Activated T-helper 17 cell treated with anti-CD3 and anti-CD28 coated beads, Interleukin-2, amount 50 U/mL, for 72 hours (primary cell): Measurements from ENCODE around the gene HOXD10. TPM values are rescaled to one million over a fixed set of nuclear protein-coding genes. Genes with fewer than 3 reads are reported as not detected.

Experiments used
- ATAC-seq: fragments of 150-1000 bp; cut with Tn5 transposase; replicated peaks from 2 replicates; pipeline ENCODE4 v1.10.0; 2021; ENCODE audit warnings: mild to moderate bottlenecking, moderate library complexity
- H3K27ac Mint-ChIP-seq: one replicate; pipeline ENCODE4 v1.8.0; 2022; ENCODE audit warnings: mixed read lengths
- H3K27me3 Mint-ChIP-seq: one replicate; pipeline ENCODE4 v1.8.0; 2022; ENCODE audit warnings: mixed read lengths
- H3K36me3 Mint-ChIP-seq: one replicate; pipeline ENCODE4 v1.8.0; 2022; ENCODE audit warnings: low read depth, mild to moderate bottlenecking, mixed read lengths
- H3K4me1 Mint-ChIP-seq: one replicate; pipeline ENCODE4 v1.8.0; 2022; ENCODE audit warnings: mixed read lengths
- H3K4me3 Mint-ChIP-seq: one replicate; pipeline ENCODE4 v1.8.0; 2022; ENCODE audit warnings: mild to moderate bottlenecking, mixed read lengths
- H3K9me3 Mint-ChIP-seq: one replicate; pipeline ENCODE4 v1.8.0; 2022; ENCODE audit warnings: mixed read lengths
- total RNA-seq, 2 donors: library from RNA; stranded (reverse); gene quantifications; one replicate each; pipeline ENCODE4 v1.2.3, GENCODE V29; 2022

HOXD10 gene
- total RNA-seq, 2 donors from 2014 or later, result not detected

DNA sequence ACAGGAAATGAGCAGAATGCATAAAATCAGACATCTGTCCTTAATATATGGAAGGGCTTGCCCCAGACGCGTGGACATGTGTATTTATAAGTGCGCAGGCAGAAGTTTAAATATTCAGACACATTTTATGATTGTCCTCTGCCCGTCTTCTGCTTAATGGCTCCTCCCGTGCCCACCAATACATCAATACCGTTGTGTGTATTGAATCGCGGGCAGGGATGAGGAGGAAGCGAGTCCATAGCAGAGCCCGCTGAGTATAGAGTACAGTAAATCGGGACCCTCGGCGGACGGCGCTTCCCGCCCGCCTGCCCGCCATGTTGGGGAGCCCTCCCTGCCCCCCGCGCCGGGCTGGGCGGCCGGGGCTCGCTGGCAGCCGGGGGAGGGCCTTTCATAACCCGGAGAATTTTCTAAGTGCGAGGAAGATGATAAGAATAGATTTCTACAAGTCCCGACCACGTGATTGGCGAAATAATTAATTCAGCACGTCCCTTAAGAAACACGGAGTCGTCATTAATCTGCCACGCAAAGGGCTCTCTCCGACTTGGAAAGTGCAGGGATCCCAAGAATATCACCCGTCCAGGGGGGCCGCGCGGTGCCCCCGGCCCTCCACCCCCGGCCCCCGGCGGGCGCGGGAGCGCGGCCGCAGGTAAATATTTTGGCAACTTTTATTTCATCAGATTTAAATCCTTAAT is 40.4 kb downstream of the HOXD10 start, which contains the start of gene HOXD3:
Gene HOXD3 (plus strand): TSS at position 501 of the 692 bp plus-strand sequence. CDS start 11,808 bp downstream, outside the sequence.
- H3K4me1 Mint-ChIP-seq, result peaks cover 4% of the 10 kb centered on the region
- H3K9me3 Mint-ChIP-seq, result no peaks in the 10 kb centered on the region
- H3K36me3 Mint-ChIP-seq, result peaks cover 6% of the 10 kb centered on the region
- peaks cover 53% of the 10 kb centered on the region for H3K27me3 Mint-ChIP-seq
- no peak within 1 kb of the TSS for H3K4me3 Mint-ChIP-seq
- H3K27ac Mint-ChIP-seq, result no peak within 1 kb of the TSS
- ATAC-seq, result no peak

DNA sequence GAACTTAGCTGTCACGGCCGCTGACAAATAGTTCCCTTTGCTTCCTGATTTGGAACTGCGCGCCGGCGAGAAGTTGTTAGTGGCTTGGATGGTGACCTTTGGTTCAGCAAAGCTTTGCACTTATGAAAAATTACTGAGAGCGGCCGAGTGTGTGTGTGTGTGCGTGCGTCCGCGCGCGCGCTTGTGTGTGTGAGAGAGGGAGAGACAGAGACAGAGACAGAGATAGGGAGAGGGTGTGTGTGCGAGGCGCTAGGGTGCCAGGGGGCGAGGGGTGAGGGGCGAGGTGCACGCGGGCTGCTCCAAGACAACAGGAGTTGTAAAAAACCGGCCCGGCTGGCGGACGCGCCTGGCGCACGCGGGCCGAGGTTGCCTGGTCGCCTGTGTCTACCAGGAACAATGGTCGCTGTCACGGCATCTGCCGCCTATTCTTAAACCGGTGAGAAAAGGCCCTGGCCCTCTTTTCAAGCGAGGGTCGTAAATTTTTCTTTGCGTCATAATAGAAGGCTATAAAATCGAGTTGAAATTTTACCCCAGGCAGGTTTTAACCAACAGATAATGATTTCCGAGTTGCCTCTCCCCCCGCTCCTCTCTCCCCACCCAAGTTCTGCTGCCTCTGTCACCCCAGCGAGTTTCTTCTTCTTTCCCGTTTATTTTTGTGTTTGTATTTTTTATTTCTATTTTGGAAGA is 41.1 kb downstream of the HOXD10 start:
- Mint-ChIP-seq H3K4me3 (no peak overlapping the region), H3K27me3 (peaks cover 58% of the 10 kb centered on the region), H3K36me3 (peaks cover 6% of the 10 kb centered on the region), H3K4me1 (peaks cover 4% of the 10 kb centered on the region), H3K27ac (no peak overlapping the region), H3K9me3 (no peaks in the 10 kb centered on the region)
- no peak for ATAC-seq

DNA sequence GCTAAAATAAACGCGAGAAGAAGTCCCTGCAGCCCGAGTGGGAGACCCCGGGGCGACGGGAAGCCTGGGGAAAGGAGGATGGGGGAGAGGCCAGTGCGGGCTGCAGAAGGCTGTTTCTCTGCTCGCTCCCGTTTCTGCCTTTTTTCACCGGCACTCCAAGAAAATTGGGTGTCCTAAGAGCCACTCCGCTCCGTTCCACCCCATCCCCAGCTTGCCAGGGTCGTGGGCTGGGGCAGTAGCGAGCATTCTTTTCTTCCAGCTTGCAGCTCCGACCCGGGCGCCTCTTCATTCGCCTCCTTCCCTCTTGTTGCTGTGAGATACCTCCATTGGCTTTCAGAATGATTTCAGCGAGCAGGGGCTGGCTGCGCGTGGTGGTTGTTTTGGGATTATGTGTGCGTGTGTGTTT is 41.6 kb downstream of the HOXD10 start:
- Mint-ChIP-seq H3K36me3 (peaks cover 6% of the 10 kb centered on the region), H3K9me3 (no peaks in the 10 kb centered on the region), H3K27ac (no peak overlapping the region), H3K4me1 (peaks cover 4% of the 10 kb centered on the region), H3K27me3 (peaks cover 61% of the 10 kb centered on the region), H3K4me3 (no peak overlapping the region)
- no peak for ATAC-seq

DNA sequence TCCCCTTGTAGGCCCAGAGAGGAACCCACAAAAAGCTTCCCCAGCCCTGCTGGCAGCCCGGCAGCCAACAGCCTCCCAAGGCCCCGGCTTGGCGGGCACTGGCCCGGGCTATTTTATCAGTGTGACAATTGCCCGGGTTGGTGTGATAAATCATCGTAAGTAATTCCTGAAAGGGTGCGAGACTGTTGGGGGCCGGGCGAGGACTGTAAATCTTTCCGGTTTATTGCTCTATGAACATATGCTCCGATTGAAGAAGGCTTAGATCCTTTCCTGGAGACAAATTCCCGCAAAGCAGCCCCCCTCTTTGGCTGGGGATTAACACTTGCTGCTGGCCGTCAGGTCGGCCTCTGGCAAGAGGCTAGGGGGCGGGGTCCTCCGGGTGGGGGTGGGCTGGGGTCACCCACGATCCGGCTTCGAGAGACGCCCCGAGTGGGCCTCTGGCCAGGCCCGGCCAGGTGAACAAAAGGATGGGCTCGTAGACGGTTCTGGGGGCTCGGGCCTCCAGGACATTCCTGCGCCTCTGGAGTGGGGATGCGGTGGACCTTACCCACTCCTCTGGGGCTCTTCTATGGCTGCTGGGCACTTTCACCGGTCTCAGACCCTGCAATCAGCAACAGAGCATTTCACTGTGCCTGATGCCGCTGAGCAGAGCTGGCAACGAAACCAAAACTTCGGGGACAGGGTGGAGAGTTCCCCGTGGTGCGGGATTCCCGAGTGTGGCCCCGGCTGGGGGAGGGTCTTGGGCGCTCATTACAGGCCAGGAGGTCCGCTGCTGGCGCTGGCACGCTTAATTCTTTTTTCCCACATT is 42.5 kb downstream of the HOXD10 start:
- H3K27ac Mint-ChIP-seq, result no peak overlapping the region
- H3K4me3 Mint-ChIP-seq, result no peak overlapping the region
- peaks cover 6% of the 10 kb centered on the region for H3K36me3 Mint-ChIP-seq
- peaks cover 4% of the 10 kb centered on the region for H3K4me1 Mint-ChIP-seq
- peaks cover under 1% of the 10 kb centered on the region for H3K9me3 Mint-ChIP-seq
- H3K27me3 Mint-ChIP-seq, result peaks cover 66% of the 10 kb centered on the region
- ATAC-seq, result no peak

DNA sequence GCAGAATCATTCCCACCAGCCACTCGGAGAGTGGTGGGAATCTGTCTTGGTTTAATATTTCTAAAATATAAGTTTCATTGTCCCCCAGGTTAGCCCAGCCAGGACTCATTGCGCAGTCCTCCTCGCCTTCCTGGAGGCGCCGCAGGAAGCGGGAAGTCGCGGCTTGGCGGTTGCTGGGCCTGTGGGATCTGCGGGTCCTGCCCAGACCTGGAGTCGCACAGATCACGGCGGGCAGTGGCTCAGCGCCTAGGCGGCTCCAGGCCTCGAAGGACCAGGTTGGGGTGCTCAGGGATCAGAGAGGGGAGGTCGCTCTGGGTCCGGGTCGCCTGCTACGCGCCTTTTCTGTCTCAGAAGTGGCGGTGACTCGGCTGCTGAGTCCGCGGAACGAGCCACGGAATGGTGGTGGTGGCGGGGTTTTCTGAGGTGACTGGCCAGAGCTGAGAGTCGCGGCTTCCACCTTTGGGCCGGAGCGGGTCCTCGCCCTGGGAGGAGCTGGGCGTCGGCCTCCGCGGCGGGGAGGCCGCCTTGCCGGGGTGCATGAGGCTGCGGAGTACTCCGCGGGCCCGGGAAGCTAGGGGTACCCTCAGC is 43.2 kb downstream of the HOXD10 start:
- Mint-ChIP-seq H3K4me1 (peaks cover 4% of the 10 kb centered on the region), H3K27me3 (peaks cover 63% of the 10 kb centered on the region), H3K36me3 (peaks cover 6% of the 10 kb centered on the region), H3K9me3 (peaks cover 3% of the 10 kb centered on the region), H3K4me3 (no peak overlapping the region), H3K27ac (no peak overlapping the region)
- no peak for ATAC-seq

DNA sequence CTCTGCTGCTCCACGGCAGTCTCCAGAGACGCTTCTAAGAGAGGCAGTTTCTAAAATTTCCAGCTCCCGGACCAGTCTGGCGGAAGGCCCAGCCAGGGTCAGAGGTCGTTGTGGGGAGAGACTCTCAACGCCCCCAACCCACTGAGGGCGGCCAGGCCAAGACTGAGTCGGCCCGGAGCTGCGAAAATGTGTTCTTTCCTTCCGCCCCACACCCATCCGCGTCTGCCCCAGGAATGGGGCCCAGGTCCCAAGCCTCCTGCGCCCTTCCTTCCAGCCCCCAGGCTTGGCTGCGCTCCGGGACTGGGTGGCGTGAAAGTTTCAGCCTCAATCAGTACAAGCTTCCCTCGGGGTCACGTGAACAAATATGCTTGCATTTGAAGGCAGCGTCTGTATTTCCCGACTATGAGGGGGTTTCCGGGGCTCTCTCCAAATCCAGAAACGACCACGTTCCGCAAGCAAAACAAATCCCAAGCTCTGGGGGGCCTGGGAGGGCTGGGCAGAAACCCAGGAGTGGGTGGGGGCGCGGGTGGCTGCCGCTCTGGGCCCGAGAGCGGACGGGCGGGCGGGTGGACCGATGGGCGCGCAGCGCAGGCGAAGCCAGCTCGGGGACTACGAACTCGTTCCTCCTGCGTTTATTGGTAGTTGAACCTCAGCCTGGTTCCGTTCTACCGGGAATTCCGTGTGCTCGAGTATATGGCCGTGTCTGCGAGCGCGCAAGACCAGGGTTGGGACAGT is 43.8 kb downstream of the HOXD10 start:
- H3K27ac Mint-ChIP-seq, result no peak overlapping the region
- H3K36me3 Mint-ChIP-seq, result peaks cover 6% of the 10 kb centered on the region
- ATAC-seq, result no peak
- H3K4me1 Mint-ChIP-seq, result peaks cover 4% of the 10 kb centered on the region
- no peak overlapping the region for H3K4me3 Mint-ChIP-seq
- peaks cover 61% of the 10 kb centered on the region for H3K27me3 Mint-ChIP-seq
- peaks cover 3% of the 10 kb centered on the region for H3K9me3 Mint-ChIP-seq

DNA sequence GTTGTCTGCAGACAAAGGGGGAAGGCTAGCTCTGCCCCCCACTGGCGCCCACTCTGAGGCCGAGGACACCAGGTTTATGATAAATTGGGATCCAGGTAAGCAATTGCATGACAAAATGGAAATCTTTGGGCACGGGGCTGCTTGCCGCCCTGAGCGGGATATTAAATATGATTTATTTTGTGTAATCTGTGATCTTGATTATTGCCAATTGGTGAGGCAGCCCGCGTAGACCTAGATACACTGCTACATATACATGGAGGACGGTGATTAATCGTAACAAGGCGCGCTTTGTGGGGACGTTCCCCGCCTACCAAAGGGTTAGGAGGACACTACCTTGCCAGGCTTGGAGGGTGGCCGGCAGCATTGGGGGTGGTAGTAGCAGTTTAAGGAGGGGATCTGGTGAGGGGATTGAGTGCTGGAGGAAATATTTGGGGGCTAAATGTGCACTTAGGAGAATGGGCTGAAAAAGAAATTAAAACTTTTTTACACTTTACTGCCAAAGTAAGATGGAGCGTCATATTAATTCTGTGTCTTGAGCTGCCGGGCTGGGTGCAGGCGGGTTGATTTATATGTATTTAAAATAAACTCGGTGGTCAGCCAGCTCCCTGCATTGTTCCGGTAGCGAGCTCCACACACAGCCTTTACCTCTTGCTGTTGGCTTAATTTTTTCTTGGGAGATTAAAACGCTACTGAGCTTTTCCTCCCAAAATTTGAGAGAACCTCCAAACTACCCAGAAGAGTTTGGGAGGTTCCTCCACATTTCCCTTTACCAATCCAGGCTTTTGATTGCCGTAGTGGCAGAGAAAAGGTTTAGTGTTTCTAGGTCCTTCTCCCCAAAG is 44.6 kb downstream of the HOXD10 start:
- no peak for ATAC-seq
- peaks cover 3% of the 10 kb centered on the region for H3K9me3 Mint-ChIP-seq
- peaks cover 62% of the 10 kb centered on the region for H3K27me3 Mint-ChIP-seq
- H3K4me3 Mint-ChIP-seq, result no peak overlapping the region
- no peak overlapping the region for H3K27ac Mint-ChIP-seq
- peaks cover 6% of the 10 kb centered on the region for H3K36me3 Mint-ChIP-seq
- peaks cover 4% of the 10 kb centered on the region for H3K4me1 Mint-ChIP-seq

DNA sequence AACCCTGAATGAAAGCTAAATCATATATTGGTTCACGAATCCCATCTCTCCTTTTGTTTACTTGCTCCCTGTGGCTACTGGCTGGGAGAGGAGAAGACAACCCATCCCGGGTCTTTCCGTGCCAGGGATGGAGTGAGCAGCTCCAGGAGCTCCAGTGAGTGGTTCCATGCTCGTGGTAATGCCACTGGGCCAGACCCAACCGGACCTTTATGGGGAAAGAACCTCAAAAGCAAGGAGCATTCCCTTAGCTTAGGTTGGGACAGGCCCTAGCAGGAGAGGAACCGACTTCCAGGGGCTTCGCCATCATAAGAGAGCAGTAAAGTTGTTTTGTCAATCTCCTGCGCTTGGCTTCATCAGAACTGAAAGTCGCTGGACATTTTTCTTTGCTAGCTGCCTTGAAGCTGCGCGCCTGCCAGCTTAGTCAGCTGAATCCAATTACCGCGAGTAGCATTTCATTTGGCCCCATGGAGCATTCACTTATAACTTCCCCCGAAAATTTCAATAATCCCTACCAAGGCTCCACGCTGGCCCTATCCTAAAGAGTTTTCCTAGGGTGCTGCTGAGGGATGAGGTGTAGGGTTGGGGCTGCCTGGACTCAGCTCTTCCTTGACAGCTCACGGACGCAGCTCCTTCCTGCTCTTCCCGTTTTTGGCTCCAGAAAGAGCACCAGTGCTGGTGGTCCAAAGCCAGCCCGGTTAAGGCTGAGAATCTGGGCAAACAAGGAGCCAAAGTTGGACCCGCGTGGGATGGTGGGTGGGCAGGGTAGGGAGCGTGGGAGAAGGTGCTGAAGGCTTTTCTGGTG is 45.4 kb downstream of the HOXD10 start:
- no peak for ATAC-seq
- peaks cover 65% of the 10 kb centered on the region for H3K27me3 Mint-ChIP-seq
- H3K4me3 Mint-ChIP-seq, result no peak overlapping the region
- H3K27ac Mint-ChIP-seq, result no peak overlapping the region
- H3K9me3 Mint-ChIP-seq, result peaks cover 3% of the 10 kb centered on the region
- H3K36me3 Mint-ChIP-seq, result peaks cover 6% of the 10 kb centered on the region
- H3K4me1 Mint-ChIP-seq, result peaks cover 4% of the 10 kb centered on the region

DNA sequence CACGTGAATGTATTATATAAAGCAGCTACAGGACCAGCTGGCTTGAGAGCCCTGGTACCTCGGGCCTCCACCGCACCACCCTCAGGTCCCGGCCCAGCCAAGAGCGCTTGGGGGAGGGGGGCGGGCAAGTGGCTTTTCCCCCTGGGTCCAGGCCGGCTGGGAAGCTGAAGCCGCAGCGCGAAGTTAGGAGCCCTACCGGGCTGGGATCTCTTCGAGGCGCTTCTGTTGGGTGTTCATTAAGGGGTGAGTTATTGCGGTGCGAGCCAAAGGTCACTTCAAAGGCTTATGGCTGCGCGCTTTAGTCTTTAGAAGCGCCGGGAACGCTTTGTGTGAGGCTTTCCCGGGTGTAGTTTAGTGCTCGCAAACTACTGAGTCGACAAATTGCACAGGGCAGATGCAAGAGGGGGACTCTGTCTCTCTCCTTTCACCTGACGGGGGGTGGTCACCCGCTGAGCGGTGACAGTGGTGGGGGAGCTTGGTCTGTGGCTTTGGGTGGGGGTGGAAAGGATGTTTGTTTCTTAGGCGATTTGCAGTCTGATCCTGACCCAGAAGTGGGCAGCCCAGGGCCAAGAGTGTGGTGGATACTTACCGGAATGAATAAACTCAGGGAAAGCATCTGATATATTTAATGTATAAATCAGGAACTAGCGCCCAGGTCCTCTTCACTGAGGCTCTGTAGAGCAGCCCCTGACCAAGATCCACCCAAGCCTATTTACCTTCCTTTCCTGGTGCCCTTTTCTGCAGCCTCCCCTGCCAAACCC is 46.5 kb downstream of the HOXD10 start:
- Mint-ChIP-seq H3K27ac (no peak overlapping the region), H3K36me3 (peaks cover 6% of the 10 kb centered on the region), H3K4me1 (peaks cover 4% of the 10 kb centered on the region), H3K9me3 (peaks cover 3% of the 10 kb centered on the region), H3K27me3 (peaks cover 67% of the 10 kb centered on the region), H3K4me3 (no peak overlapping the region)
- ATAC-seq, result no peak

DNA sequence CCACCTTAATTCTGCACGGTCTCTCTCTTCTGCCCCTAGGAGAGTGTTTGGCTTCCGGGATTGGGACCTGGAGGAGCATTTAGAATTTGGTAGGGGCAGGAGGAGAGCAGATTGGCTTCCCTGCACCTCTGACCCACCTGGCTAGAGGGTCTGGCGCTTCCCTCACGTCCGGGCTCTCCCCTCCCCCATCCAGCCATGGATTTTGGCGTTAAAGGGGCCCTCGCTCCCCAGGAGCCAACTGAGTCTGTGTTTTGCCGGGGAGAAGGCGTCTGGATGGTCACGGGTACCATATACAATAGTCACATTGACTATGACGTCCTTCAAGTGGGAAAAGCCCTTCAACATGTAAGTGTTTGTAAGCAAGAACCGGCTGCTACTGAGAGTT is 47.1 kb downstream of the HOXD10 start:
- no peak for ATAC-seq
- Mint-ChIP-seq H3K4me1 (peaks cover 4% of the 10 kb centered on the region), H3K4me3 (no peak overlapping the region), H3K36me3 (peaks cover 6% of the 10 kb centered on the region), H3K27ac (no peak overlapping the region), H3K27me3 (peaks cover 65% of the 10 kb centered on the region), H3K9me3 (peaks cover 3% of the 10 kb centered on the region)

DNA sequence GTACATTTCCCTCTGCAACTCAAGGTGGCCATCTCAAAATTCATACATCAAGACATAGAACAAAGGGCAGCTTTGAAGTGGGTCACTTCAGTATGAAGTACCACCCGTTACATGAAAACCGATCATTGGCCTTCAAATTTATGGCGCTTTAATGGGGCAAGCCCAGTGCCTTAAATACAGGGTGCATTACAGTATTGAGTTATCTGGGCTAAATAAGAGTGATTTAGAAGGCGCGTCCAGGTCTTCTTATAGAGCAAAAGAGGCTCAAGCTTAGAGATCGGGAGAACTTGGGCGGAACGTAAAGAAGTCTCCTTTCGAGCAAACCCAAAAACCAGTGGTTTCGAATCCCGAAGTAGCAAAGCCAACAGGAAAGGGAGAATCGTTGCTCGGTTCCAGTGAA is 47.6 kb downstream of the HOXD10 start:
- no peak overlapping the region for H3K27ac Mint-ChIP-seq
- H3K4me3 Mint-ChIP-seq, result no peak overlapping the region

More for the DNA sequence above, 47.6 kb downstream of the HOXD10 start:
- H3K36me3 Mint-ChIP-seq, result peaks cover 6% of the 10 kb centered on the region
- peaks cover 65% of the 10 kb centered on the region for H3K27me3 Mint-ChIP-seq
- ATAC-seq, result no peak
- peaks cover 3% of the 10 kb centered on the region for H3K9me3 Mint-ChIP-seq
- H3K4me1 Mint-ChIP-seq, result peaks cover 4% of the 10 kb centered on the region
